Left lung (tissue), 10 donors: Measurements from ENCODE around the gene ACTA1. TPM values are rescaled to one million over a fixed set of nuclear protein-coding genes. Genes with fewer than 3 reads are reported as not detected.
"Not testable (repeated sequence)": the region's sequence is repeated elsewhere in the genome, so short reads cannot be mapped to it uniquely, and the experiment has no call there.

Experiments
- ATAC-seq: fragments of 200-7000 bp; cut with Tn5 transposase; one replicate; pipeline ENCODE4 v1.9.1; 2020; ENCODE audit warnings: moderate library complexity
- DNase-seq, 4 donors: peaks; one replicate each; pipeline ENCODE4 v3.0.0-alpha.2; 2013 to 2020
- H3K27ac ChIP-seq, 2 donors: fragments of 200-600 bp; sonication (generic) in 1 of 2; one replicate each; pipeline versions ENCODE4 v1.5.0 to v1.8.0; 2020 to 2021
- H3K27me3 ChIP-seq, 2 donors: fragments of 200-600 bp; sonication (generic) in 1 of 2; one replicate each; pipeline versions ENCODE4 v1.5.0 to v1.8.0; 2020 to 2021
- H3K36me3 ChIP-seq, 2 donors: fragments of 200-600 bp; sonication (generic) in 1 of 2; one replicate each; pipeline versions ENCODE4 v1.5.0 to v1.8.0; 2020 to 2021
- H3K4me1 ChIP-seq, 2 donors: fragments of 200-600 bp; one replicate each; pipeline ENCODE4 v1.8.0; 2021
- H3K4me3 ChIP-seq, 2 donors: fragments of 200-600 bp; sonication (generic) in 1 of 2; one replicate each; pipeline versions ENCODE4 v1.5.0 to v1.8.0; 2020 to 2021; ENCODE audit warnings: mild to moderate bottlenecking in 1 of 2
- H3K9me3 ChIP-seq, 2 donors: fragments of 200-600 bp; sonication (generic) in 1 of 2; one replicate each; pipeline versions ENCODE4 v1.5.0 to v1.8.0; 2020 to 2021
- CTCF ChIP-seq, 2 donors: fragments of 200-600 bp; sonication (generic) in 1 of 2; IDR thresholded peaks; one replicate each; pipeline versions ENCODE4 v1.5.0 to v1.8.0; 2021; ENCODE audit warnings: antibody characterized with exemption in 2 of 2
- intact Hi-C, 2 donors: fragments of 100-400 bp; cut with DNase I; formaldehyde crosslinking; loops; one replicate each; pipeline versions ENCODE4 v1.11.2 to v1.14.2; 2022
- polyA plus RNA-seq, 6 donors: library from polyadenylated mRNA; unstranded; fragments of 120-200 nt; gene quantifications; one replicate each; pipeline ENCODE4 v1.2.1, GENCODE V29; 2013; ENCODE audit not compliant: insufficient read length in 6 of 6
- total RNA-seq, 2 donors: library from RNA; stranded (reverse); fragmentation: NEBNext Ultra II Directional; extraction: Animal tissue kit (Norgen Biotek cat#: 25700); gene quantifications; one replicate each; pipeline ENCODE4 v1.2.1, GENCODE V29; 2021
- donor health status: DM: no; HTN: yes; CAD: no.
- donor health status: DM: no; HTN: no; CAD: no.

ACTA1 gene
- total and polyA plus RNA-seq, 8 donors, result 0.40 to 1.4 (median 0.98) TPM

GRCh38 chr1:229425564-229426159 is 8.2 kb downstream of the ACTA1 start:
- Histone ChIP-seq H3K9me3 (peaks cover 0 to 13% of the 10 kb centered on the region in 2 donors), H3K27ac (no peak overlapping the region), H3K4me1 (no peaks in the 10 kb centered on the region), H3K4me3 (no peak overlapping the region), H3K27me3 (peaks cover 16 to 63% of the 10 kb centered on the region in 2 donors), H3K36me3 (no peaks in the 10 kb centered on the region)
- TF ChIP-seq CTCF (IDR thresholded peaks at IDR 0.05), result no peak
- no peak for DNase-seq
- intact Hi-C loops, result no loop called here
- no peak for ATAC-seq

GRCh38 chr1:229420765-229421164 is 13.1 kb downstream of the ACTA1 start:
- Histone ChIP-seq H3K27me3 (peaks cover 0 to 21% of the 10 kb centered on the region in 2 donors), H3K27ac (no peak overlapping the region), H3K36me3 (no peaks in the 10 kb centered on the region), H3K9me3 (peaks cover 0 to 13% of the 10 kb centered on the region in 2 donors), H3K4me1 (no peaks in the 10 kb centered on the region), H3K4me3 (no peak overlapping the region)
- no peak for TF ChIP-seq CTCF (IDR thresholded peaks at IDR 0.05)
- DNase-seq (no peak), ATAC-seq (no peak)
- intact Hi-C loops, result no loop called here

- DNase-seq (no peak), ATAC-seq (no peak)
- Histone ChIP-seq H3K9me3 (peaks cover 0 to 13% of the 10 kb centered on the region in 2 donors), H3K27ac (no peak overlapping the region), H3K4me3 (no peak overlapping the region), H3K27me3 (peaks cover 0 to 18% of the 10 kb centered on the region in 2 donors), H3K4me1 (no peaks in the 10 kb centered on the region), H3K36me3 (no peaks in the 10 kb centered on the region)
- TF ChIP-seq CTCF (IDR thresholded peaks at IDR 0.05), result no peak
- intact Hi-C loops, result no loop called here
These were observed 13.7 kb downstream of the ACTA1 start for GRCh38 chr1:229420224-229420623.

- intact Hi-C loops, H3K4me3 ChIP-seq, H3K27ac ChIP-seq, H3K4me1 ChIP-seq, H3K36me3 ChIP-seq, H3K27me3 ChIP-seq, ATAC-seq, H3K9me3 ChIP-seq, DNase-seq: not testable (repeated sequence)
These were observed 15.3 kb downstream of the ACTA1 start for GRCh38 chr1:229418586-229418985.

- H3K4me3 ChIP-seq, intact Hi-C loops, H3K27ac ChIP-seq, DNase-seq, H3K36me3 ChIP-seq, ATAC-seq, H3K9me3 ChIP-seq: not testable (repeated sequence)
- Histone ChIP-seq H3K4me1 (peaks cover 9 to 14% of the 10 kb centered on the region in 2 donors), H3K27me3 (peaks cover 23 to 43% of the 10 kb centered on the region in 2 donors)
These were observed 21.1 kb downstream of the ACTA1 start for GRCh38 chr1:229412810-229413209.

- DNase-seq (no peak), ATAC-seq (peak; percentile 8)
- no peaks in the 10 kb centered on the region for H3K36me3 ChIP-seq
- no peak overlapping the region for H3K4me3 ChIP-seq
- no peak overlapping the region for H3K27ac ChIP-seq
- peaks cover 30 to 51% of the 10 kb centered on the region in 2 donors for H3K27me3 ChIP-seq
- intact Hi-C loops, result no loop called here
- TF ChIP-seq CTCF (IDR thresholded peaks at IDR 0.05), result no peak
- H3K9me3 ChIP-seq, result no peaks in the 10 kb centered on the region
- peaks cover 16 to 21% of the 10 kb centered on the region in 2 donors for H3K4me1 ChIP-seq
These were observed 21.8 kb downstream of the ACTA1 start for GRCh38 chr1:229412056-229412455.
